PFSK-1 (cell line): ENCODE data around the gene THEM5.

ENCODE experiments used
- FOXP2 ChIP-seq: optimal IDR thresholded peaks from 2 replicates; pipeline ENCODE3; 2011; ENCODE audit warnings: borderline replicate concordance, control low read depth, inconsistent platforms; ENCODE audit not compliant: insufficient read depth; ENCODE audit errors: extremely low read length, extremely low read depth
- POLR2AphosphoS5 ChIP-seq: IDR thresholded peaks from 2 replicates; pipeline ENCODE4 v1.6.1; 2012; ENCODE audit warnings: low read depth, mild to moderate bottlenecking, control low read depth, low read length, moderate library complexity
- SIN3A ChIP-seq: IDR thresholded peaks from 2 replicates; pipeline ENCODE4 v1.6.1; 2012; ENCODE audit warnings: mild to moderate bottlenecking, low read length, moderate library complexity, borderline replicate concordance; ENCODE audit not compliant: insufficient read depth
- TAF1 ChIP-seq: IDR thresholded peaks from 2 replicates; pipeline ENCODE4 v1.6.1; 2012; ENCODE audit warnings: low read length, control low read depth, borderline replicate concordance; ENCODE audit not compliant: insufficient read depth
- TF ChIP-seq, protein P1 (sequence below), 2 experiments: IDR thresholded peaks; 2 replicates each; pipeline versions ENCODE4 v1.6.1 to v1.8.0; 2011 to 2012; ENCODE audit warnings: low read depth in 2 of 2, low read length in 2 of 2, control low read depth in 1 of 2, inconsistent platforms in 1 of 2, mild to moderate bottlenecking in 1 of 2, moderate library complexity in 1 of 2; ENCODE audit not compliant: insufficient read depth in 1 of 2

Gene THEM5

DNA sequence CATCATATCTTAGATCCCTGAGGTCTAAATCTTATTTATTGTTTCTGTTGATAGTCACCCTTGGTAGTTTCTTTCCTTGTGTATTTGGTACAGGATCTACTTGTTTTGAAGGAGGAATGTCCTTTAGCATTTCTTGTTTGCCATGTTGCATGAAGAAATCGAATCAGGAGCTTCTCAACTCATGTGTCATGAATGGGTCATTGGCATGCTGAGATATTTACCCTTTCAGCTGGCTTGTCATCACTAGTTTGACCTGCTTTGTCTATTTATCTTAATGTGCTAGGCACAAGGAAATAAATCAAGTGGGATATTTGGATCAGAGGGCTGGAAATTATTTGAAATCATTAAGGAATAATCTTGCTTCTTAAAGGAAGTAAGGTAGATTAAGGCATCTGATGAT, 32.0 kb upstream of the THEM5 start:
- TF ChIP-seq TAF1 (no peak), FOXP2 (no peak), SIN3A (no peak), POLR2AphosphoS5 (no peak)
- TF ChIP-seq, protein P1, sequence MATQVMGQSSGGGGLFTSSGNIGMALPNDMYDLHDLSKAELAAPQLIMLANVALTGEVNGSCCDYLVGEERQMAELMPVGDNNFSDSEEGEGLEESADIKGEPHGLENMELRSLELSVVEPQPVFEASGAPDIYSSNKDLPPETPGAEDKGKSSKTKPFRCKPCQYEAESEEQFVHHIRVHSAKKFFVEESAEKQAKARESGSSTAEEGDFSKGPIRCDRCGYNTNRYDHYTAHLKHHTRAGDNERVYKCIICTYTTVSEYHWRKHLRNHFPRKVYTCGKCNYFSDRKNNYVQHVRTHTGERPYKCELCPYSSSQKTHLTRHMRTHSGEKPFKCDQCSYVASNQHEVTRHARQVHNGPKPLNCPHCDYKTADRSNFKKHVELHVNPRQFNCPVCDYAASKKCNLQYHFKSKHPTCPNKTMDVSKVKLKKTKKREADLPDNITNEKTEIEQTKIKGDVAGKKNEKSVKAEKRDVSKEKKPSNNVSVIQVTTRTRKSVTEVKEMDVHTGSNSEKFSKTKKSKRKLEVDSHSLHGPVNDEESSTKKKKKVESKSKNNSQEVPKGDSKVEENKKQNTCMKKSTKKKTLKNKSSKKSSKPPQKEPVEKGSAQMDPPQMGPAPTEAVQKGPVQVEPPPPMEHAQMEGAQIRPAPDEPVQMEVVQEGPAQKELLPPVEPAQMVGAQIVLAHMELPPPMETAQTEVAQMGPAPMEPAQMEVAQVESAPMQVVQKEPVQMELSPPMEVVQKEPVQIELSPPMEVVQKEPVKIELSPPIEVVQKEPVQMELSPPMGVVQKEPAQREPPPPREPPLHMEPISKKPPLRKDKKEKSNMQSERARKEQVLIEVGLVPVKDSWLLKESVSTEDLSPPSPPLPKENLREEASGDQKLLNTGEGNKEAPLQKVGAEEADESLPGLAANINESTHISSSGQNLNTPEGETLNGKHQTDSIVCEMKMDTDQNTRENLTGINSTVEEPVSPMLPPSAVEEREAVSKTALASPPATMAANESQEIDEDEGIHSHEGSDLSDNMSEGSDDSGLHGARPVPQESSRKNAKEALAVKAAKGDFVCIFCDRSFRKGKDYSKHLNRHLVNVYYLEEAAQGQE (IDR thresholded peaks at IDR 0.05; ENCODE audit: insufficient read depth in 1 of 2, low read depth in 2 of 2, low read length in 2 of 2), result no peak

DNA sequence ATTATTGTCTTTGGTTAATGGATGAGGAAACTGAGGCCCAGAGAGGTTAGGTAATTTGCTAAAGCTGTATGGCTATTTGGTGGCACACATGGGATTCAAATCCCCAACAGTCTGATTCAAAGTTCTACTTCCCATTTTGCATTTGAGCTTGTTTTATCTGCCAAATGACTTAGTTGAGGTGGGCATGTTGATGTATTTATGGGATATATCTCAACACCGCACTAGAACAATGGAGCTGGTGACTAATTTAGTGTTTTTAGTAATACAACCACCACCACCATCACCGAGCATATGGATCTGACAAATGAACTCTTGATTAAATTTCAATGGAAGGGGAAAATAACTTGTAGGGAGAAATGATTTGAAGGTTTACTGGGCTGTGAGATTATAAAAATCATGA, 29.0 kb upstream of the THEM5 start:
- TF ChIP-seq POLR2AphosphoS5 (no peak), SIN3A (no peak), FOXP2 (no peak), TAF1 (no peak)
- TF ChIP-seq, protein P1 (IDR thresholded peaks at IDR 0.05; ENCODE audit: insufficient read depth in 1 of 2, low read depth in 2 of 2, low read length in 2 of 2), result no peak

DNA sequence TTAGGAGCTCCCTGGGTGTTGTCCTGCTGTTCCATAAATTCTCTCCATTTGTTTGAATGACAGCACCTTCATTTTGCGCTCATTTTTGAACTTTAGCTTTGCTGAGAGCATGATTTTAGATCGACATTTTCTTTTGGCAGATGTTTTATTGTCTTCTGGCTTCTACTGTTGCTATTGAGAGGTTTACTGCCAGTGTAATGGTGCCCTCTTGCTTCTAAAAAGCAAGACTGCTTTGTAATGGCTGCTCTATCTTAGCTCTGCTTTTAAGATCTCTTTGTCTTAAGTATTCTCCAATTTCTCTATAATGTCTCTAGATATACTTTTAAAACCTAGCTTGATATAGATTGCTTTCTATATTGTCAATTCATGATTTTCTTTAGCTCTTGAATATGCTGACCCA, 28.0 kb upstream of the THEM5 start:
- no peak for TF ChIP-seq POLR2AphosphoS5
- no peak for TF ChIP-seq SIN3A

DNA sequence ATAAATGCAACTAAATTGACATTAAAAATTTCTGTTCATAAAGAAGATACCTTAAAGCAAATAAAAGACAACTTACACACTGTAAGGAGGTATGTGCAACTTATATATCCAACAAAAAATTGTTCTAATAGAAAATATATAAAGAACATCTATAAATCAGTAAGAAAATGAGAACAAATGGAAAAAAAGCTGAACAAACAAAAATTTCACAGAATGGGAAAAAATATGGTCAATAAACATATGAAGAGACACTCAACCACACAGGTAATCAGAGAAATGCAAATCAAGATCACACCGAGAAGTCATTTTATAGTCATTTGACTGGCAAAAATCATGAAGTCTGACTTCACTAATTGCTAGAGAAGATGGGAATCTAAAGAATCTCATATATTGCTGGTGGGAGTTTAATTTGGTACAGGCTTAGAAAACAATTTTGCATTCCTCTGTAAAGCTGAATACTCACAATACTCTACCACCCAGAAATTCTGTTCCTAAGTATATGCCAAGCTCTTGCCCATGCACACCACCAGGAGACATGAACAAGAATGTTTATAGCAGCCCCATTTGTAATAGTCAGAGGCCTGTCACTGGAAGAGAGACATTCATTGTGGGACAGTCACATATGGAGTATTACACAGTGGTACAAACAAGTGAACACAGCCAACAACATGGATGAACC, 22.0 kb upstream of the THEM5 start:
- TF ChIP-seq TAF1, result no peak
- TF ChIP-seq SIN3A, result no peak

DNA sequence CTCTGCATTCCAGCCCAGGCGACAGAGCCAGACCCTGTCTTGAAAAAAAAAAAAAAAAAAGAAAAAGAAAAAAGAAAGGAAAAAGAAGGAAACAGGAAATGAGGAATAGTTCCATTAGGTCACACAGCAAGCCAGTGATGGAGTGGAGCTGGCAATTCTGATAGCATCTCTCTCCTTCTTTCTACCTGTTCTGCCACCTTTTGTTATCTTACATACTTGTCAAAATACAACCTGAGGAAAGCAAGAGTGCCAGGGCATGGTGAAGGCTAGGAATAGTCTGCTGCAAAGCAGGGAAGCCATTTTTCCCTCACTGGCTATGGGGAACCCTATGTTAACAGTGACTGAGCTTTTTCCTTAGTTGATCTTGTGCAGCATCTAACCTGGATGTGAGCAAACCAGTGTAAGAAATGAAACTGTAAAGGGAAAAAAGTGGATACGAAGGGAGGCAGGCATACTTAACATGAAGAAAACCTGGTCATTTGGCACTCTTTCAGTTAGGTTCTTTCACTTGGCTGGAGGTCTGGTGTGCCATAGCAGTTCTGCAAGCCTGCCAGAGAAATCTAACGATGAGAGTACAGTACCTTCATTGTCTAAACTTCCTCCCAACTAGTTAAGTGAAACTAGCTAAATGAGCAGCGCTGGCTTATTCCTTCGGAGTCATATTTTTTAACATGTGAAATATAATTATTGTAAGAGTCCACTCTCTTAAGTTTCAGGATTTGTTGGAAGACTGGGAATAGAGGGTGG, 17.9 kb upstream of the THEM5 start:
- TF ChIP-seq FOXP2 (no peak), SIN3A (no peak), TAF1 (no peak), POLR2AphosphoS5 (no peak)
- TF ChIP-seq, protein P1 (IDR thresholded peaks at IDR 0.05; ENCODE audit: insufficient read depth in 1 of 2, low read depth in 2 of 2, low read length in 2 of 2), result no peak

DNA sequence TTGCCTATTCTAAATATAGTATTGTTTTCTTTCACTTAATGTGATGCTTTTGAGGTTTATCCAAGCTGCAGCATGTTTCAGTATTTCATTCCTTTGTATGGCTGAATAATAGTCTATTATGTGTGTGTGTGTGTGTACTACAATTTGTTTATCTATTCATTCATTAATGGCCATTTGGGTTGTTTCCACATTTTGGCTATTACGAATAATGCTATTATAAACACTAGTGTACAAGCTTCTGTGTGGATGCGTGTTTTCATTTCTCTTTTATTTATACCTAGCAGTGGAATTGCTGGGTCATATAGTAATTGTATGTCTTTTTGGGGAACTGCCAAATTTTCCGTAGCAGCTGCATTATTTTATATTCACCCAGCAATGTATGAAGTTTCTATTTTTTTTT, 15.0 kb upstream of the THEM5 start:
- TF ChIP-seq POLR2AphosphoS5 (no peak), SIN3A (no peak), TAF1 (no peak), FOXP2 (no peak)
- TF ChIP-seq, protein P1 (IDR thresholded peaks at IDR 0.05; ENCODE audit: insufficient read depth in 1 of 2, low read depth in 2 of 2, low read length in 2 of 2), result no peak
